GM18511 (cell line): ENCODE data around the gene C5orf52.
"Not testable (repeated sequence)": the region's sequence is repeated elsewhere in the genome, so short reads cannot be mapped to it uniquely, and the experiment has no call there.

Source experiments
- ATAC-seq: cut with Tn5 transposase; IDR thresholded peaks from one replicate; pipeline ENCODE4 v1.9.1; 2021; ENCODE audit warnings: mild to moderate bottlenecking, moderate library complexity; ENCODE audit not compliant: unreplicated experiment

Gene C5orf52

GRCh38 chr5:157719245-157719644 lies 47.9 kb downstream of the C5orf52 start:
- no peak for ATAC-seq

GRCh38 chr5:157721159-157721558 lies 49.8 kb downstream of the C5orf52 start:
- ATAC-seq: no peak

DNA sequence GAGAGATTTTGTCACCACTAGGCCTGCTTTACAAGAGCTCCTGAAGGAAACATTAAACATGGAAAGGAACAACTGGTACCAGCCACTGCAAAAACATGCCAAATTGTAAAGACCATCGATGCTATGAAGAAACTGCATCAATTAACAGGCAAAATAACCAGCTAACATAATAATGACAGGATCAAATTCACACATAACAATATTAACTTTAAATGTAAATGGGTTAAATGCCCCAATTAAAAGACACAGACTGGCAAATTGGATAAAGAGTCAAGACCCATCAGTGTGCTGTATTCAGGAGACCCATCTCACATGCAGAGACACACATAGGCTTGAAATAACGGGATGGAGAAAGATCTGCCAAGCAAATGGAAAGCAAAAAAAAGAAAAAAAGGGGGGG lies 51.6 kb downstream of the C5orf52 start:
- ATAC-seq: not testable (repeated sequence)

DNA sequence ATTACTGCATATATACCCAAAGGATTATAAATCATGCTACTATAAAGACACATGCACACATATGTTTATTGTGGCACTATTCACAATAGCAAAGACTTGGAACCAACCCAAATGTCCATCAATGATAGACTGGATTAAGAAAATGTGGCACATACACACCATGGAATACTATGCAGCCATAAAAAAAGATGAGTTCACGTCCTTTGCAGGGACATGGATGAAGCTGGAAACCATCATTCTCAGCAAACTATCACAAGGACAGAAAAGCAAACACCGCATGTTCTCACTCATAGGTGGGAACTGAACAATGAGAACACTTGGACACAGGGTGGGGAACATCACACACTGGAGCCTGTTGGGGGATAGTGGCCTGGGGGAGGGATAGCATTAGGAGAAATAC lies 55.3 kb downstream of the C5orf52 start:
- ATAC-seq: not testable (repeated sequence)

- not testable (repeated sequence) for ATAC-seq
These were observed 56.5 kb downstream of the C5orf52 start for GRCh38 chr5:157727858-157728257.
